Stimulated activated CD4-positive, alpha-beta T cell treated with anti-CD3 and anti-CD28 coated beads, Interleukin-1b, Interleukin-23, amount 100 ng/mL, for 1 hour (primary cell): ENCODE data around the gene MRRF.
"Not testable (repeated sequence)": the region's sequence is repeated elsewhere in the genome, so short reads cannot be mapped to it uniquely, and the experiment has no call there.

Source experiments
- DNase-seq, 2 donors: peaks; one replicate each; pipeline ENCODE4 v3.0.0-alpha.2; 2020; ENCODE audit warnings: low read depth in 2 of 2

Gene MRRF

DNA sequence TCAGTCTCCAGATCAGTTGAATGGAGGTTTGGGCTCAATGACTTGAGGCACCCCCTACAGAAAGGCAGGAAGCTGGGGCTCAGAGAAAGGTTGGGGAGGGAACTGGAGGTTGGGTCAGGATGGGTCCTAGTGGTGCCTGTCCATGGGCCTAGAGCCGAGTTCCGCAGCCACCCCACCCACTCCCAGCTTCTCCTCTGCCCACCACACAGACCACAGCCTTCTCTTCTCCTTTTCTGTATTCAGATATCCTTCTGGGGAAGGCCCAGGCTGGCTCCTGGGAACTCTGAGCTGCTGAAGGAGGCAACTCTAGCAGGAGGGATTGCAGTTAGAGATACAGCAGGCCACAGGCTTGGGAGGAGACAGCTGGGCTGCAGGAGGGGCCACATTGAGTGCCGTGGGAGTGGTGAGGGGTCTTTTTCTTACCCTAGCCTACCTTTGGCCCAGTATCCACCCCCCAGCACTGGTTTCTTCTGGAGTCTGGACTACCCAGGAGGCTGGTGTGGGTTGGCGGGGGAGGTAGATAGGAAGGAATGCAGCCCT, 90.7 kb downstream of the MRRF start:
- no peak for DNase-seq

DNA sequence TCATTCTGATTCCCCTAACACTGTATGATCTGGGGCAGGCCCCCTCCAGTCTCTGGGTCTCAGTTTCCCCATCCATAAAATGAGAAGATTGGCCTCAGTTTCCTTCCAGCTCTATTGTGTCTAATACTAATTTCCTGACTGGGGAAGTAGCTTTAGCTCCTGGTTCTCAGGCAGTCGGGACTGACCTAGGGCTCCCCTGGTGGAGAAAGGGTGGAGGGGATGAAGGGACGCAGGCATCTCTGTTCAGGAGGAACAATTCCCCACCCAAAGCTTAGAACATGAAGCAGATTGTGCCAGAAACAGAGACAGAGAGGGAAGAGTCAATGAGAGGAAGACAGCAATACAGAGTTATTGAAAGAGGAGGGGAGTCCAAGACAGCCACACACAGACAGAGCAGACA, 91.9 kb downstream of the MRRF start:
- DNase-seq, result no peak

DNA sequence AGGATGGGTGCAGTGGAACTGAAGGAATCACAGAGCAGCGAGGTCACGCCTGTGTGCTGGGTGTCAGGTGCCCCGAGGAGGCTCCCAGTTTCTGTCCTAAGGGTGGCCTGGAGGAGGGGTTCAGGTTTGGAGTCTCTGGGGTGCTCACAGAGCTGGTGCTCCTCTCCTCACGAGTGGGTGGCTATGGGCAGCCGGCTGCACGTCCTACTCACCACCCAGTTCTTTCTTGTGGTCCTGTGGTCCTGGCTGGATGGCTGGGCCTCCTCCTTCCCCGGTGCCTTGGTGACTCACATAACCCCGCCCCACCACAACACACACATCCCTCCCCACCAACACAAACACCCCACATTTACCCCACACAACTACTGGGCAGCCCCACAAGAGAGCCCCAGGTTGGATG, 96.2 kb downstream of the MRRF start:
- no peak for DNase-seq

DNA sequence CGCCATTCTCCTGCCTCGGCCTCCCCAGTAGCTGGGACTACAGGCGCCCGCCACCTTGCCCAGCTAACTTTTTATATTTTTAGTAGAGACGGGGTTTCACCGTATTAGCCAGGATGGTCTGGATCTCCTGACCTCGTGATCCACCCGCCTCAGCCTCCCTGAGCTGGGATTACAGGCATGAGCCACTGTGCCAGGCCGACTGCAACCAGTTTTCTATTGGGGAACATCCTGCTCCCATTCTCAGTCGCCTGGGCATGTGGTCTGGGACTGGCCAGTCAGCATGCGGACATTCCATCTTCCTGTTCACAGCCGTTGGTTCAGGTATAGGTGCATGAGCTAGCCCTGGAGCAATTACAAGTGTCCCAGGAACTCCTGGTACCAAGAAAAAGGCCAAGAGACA, 98.4 kb downstream of the MRRF start:
- DNase-seq, result not testable (repeated sequence)

DNA sequence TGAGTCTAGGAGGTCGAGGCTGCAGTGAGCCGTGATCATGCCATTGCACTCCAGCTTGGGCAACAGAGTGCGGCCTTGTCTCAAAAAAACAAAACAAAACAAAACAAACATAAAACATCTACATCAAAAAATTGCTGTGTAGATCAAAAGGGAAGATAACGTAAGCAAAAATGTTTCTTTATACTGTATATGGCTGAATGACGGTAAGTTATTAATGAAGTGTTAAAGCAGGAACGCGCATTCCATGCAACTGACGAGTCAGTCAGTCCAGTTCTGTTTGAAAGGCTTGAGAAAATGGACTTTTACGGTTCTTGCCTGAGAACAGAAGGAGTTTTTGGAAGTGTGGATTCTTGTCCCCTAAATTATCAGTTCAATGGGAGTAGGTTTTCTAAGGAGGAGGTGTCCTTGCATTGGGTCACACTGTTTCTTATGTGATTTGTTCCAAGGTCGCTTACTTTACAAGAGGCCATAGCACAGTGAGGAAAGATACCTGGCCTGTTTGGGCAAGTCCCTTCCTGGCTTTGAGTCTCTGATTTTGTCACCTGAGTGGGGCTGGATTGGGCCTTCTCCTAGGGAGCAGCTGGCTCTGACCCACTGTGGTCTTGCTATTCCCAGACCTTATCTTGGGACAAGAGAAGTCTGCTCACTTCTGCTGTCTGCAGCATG, 99.6 kb downstream of the MRRF start:
- no peak for DNase-seq

DNA sequence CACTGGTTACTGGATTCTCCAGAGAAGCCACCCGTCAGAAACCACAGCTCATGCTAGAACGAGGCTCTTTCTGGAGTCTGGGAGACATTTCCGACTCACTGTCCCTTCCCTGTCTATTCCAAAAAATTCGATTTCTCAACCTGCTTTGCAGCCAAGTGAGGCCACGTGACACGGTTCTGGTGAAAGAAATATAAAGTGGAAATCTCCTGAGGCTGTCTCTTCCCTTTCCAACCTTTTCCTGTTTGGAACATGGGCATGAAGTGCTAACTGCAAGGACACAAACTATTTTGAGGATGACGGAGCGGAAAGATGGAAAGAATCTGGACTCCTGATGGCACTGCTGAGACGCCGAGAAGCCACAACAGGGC, 100.1 kb downstream of the MRRF start:
- DNase-seq, result no peak

DNA sequence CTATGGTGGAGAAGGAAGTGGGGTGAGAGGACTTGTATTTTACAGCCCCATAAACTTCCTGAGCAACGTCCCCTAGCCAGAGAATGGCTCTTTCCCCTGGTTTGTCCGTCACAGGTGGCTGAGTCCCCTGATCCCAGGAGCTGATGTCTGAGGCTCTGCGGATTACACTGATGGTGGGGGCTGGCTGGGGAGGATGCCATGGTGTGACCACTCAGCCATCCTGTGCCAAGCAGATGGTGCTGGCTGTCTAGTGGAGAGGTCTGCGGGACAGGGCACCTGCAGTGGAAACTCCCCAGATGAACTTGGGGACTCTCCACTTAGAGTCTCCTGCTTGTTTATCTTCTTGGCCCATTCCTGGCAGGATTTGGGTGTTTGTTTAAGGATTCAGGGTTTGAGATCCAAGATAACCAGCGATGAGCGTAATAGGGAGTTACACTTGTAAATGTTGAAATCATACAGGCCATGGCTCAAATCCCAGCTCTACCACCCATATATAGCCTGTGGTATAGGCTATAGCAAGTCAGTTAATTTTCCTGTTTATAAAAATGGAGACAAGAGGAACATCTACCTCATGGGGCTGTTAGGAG, 101.5 kb downstream of the MRRF start:
- no peak for DNase-seq

DNA sequence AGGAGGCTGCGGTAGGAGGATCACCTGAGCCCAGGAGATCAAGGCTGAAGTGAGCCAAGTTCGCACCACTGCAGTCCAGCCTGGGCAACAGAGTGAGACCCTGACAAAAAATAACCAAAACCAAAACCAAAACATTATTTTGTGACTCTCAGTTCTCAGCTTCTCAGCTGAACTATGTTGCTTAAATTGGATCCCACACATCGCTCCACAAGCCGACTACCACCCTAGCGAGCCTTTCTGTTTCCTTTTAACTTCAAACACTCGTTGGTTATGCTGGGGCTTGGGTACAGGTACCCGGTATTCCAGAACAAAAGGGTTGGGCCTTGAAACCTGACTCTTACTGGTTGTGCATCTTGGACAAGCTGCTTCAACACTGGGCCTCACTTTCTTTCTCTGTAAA, 102.4 kb downstream of the MRRF start:
- no peak for DNase-seq

DNA sequence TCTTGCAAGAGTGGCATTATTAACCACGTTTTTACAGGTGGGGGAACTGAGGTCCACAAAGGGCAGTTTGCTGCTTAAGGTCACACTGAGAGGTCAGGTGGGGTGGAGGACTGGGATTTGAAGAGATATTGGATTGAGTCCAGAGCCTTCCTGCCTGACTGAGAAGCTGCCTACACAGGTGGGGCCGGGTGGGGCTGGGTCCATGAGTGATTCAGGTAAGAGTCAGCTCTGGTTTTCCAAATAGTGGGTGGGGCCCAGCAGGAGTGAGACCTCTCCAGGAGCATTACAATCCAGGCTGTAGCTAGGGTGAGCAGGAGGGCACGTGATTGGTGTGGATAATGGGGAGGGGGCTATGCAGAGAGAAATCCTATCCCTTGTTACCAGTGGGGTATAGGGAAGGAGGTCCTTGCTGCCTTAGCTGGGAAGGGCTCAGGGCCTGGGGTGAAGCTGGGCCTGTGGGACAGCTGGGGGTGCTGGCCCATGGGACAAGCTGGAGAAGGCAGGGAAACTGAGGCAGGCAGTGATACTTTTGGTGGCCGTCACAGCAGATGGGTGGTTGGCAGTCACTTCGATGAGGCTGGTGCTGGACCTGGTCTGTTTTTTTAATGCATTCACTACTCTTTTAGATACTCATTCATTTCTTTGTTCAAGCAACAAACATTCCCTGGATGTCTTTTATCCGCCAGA, 103.2 kb downstream of the MRRF start:
- no peak for DNase-seq

DNA sequence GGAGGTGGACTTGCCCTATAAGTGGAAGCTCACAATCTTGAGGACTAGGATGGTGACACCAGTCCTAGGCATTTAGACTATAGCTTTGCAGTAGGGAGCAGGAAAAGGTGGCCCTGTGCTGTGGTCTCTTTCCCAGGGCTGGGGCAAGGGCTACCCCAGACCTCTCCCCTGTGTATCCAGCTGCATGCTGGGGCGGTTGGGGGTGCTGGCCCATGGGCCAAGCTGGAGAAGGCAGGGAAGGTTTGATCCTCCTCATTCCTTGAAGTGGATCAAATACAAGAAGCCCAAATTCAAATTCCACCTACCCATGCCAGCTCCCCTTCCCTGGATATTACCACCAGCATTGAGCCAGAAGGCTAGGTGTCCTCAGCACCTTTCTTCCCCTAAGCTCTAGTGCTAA, 104.0 kb downstream of the MRRF start:
- no peak for DNase-seq

DNA sequence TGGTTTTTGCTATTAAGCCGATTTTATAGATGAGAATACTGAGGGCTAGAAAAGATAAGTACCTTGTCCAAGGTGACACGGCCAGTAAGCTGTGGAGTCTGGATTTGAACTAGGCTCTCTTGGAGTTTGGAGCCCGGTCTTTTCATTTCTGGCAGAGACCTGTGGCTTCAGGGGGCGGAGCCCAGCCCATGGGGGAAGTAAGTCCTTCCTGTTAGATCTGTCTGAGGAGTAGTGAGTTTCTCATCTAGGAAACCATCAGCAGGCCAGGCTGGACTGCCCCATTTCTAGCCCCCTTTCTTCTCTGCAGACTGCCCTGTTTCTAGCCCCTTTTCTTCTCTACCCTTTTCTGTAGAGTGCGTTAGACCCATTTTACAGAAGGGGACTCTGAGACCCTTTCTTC, 105.6 kb downstream of the MRRF start:
- DNase-seq, result no peak

DNA sequence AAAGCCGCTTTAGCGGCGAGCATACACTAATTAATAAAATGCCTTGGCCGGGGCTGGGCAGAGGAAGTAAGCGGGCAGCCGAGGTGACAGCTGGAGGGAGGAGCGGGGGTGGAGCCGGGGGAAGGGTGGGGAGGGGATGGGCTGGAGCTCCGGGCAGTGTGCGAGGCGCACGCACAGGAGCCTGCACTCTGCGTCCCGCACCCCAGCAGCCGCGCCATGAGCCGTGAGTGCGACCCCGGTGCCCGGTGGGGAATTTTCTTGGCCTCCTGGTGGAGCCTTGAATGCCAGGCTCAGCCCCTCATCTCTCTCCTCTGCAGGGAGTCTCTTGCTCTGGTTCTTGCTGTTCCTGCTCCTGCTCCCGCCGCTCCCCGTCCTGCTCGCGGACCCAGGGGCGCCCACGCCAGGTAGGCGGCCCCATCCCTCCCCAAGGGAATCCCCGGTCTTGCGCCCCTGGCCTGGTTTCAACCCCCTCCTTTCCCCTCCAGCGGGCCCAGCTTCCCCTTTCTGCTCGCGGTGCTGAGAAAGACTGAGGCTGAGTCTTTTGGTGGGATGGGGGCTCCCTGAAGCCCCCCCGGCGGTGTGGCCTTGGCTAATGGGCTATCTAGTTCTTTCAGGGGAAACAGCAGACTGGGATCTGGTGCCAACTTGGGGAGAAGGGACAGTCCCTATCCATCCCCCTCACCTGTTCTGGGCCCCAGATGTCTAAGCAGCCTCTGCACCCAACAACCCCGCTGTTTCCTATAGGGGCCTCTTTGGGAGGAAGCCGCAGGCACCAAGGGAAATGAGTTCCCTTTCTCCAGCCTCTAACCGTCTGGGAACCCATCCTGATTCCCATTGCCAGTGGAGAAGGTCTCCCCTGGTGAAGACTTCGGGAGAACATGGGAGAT, 106.4 kb downstream of the MRRF start, which contains the start of gene PTGS1:
Gene PTGS1, plus strand, starts transcription at position 156 of the 887 bp plus-strand sequence. Its CDS starts 61 bp downstream, at position 217.
- no peak for DNase-seq

DNA sequence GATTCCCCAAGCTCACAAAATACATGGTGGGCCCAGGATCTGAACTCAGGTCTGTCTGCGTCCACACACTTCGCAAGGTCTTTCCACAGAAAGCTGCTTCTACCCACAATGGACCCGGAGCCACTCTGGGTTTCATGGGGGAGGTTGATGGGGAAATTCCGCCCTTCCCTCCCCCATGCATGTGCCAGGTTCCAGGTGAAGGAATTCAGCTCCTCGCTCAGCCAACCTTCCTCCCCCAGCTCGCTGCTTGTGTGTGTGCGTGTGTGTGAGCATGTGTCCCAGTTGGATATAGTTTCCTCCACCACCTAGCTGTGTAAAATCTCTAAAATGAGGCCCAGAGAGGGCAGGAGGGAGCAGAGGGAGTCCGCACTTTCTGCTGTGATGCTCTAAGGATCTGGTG, 107.2 kb downstream of the MRRF start:
- no peak for DNase-seq

DNA sequence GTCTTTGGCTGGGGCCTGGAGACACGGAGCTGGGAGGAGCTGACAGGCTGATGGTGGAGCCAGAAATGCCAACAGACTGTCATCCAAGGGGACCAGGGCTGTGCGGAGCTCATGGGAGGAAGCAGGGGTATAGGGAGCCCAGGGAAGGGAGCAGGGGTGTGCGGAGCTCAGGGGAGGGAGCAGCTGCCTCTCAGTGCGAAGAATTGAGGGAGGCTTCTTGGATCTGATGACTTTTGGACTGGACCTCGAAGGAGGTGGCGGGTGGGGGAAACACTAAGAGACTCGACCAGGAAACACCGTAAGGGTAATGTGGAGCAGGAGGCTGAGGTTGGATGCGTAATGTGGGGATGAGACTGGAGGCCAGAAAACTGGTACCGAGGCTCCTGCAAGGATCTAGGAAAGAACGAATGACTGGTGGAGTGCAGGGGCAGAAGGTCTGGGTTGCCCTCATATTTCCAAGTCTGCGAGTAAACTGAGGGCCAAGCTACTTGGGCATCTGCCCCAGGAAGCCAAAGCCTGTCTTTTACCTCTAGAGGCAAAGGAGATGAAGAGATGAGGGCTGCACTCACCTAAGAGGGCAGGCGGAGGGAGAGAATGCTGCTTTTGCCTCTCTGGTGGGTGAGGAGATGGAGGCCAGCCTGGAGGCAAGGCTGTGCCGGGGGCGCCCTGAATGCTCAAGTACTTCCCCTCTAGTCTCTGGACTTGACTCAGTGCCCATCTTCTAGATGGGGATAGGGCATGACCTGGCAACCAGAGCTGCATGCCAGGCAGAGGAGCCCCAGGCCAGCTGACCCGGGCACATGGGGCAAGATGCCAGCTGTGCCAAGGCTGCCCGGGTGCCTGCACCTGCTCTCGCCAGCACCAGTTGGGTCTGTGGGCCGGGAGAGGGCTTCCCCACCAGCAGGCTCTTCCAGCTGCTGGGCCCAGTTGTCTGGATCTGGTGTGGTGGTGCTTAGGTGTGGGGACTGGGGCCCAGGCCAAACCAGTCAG, 108.5 kb downstream of the MRRF start:
- DNase-seq, result no peak

DNA sequence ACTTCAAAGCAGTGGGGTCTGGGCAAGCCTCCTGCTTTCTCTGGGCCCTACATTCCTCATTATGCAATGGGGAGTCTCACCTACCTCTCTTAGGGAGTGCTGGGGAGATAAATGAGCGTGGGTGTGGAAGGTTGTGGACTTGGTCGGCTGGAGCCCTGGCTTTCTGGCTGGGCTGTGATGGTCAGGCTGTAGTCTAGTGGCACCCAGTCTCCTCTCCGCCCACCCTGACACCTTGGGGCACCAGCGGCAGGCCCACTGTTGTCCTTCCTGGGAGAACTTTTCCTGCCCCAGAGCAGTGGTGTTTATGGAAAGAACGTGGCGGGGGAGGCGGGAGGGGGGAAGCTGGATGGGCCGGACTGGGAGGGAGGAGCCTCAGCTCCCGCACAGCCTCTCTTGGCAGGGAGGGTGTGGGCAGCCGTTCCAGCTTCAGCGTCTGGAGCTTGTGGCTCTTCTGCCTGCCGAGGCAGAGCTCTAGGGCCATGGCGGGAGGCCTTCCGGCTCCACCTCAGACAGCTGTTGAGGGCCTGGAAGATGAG, 110.3 kb downstream of the MRRF start:
- no peak for DNase-seq

DNA sequence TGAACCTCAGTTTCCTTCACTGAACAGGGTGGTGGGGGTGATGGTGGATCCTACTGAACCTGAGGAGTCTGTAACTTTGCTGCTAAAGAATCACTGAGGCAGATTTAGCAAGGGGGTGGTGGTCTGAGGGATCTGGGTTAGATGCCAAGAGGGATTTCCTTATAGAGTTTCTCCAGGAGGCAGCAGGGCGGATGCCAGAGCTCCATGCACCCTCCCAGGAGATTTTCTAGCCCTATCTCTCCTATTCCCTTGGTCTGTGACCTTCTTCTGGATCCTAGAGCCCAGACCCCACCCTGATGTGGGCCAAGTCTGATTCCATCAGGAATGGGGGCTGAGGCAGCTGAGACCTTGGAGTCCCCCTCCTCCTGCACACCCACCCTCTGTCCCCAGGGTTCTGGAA, 112.1 kb downstream of the MRRF start:
- no peak for DNase-seq

DNA sequence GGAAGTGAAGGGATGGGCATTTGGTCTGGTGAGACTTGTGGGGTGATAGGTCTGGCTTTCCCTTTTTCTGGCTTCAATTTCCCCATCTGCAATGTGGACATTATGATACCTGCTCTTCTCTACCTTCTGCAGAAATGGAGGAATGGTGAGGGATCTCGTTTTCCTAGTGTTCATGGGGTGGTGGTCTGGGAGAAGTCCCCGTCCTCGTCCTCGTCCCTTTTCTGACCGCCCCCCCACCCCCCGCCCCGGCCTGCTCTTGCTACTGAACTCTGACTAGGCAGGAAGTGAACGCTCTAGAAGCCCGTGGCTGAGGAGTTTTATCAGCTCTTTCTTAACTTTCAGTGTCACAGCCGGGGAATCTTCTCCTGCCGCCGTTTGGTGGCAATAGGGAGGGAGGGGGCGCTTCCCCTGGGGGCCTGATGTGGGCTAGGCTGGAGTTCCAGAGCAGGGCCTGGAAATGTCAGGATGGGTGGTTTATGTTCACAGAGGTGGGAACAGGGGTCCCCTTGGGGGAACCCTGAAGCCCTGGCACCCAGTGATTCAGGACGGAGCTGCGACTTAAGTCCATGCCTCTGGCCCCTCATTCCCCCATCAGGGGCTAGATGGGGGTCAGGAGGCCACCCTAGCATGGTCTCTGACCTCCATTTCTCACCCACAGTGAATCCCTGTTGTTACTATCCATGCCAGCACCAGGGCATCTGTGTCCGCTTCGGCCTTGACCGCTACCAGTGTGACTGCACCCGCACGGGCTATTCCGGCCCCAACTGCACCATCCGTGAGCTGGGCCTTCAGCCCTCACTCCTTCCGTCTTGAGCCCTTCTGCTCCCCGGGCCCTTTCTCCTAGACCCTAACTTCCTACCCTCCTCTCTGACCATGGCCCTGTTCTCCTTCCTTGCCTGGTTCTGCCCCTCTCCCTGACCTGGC, 112.8 kb downstream of the MRRF start:
- DNase-seq, result no peak

DNA sequence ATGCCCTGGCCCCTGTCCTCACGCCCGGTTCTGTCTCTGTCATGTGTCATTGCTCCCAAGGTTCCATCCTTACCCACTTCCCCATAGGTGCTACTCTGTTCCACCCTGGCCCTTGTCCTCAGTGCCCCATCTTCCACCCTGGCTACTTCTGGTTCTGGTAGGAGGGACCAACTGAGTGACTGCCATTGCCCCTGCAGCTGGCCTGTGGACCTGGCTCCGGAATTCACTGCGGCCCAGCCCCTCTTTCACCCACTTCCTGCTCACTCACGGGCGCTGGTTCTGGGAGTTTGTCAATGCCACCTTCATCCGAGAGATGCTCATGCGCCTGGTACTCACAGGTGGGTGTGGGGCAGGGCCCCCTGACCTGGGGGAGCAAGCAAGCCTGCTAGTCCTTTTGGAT, 113.6 kb downstream of the MRRF start:
- no peak for DNase-seq

DNA sequence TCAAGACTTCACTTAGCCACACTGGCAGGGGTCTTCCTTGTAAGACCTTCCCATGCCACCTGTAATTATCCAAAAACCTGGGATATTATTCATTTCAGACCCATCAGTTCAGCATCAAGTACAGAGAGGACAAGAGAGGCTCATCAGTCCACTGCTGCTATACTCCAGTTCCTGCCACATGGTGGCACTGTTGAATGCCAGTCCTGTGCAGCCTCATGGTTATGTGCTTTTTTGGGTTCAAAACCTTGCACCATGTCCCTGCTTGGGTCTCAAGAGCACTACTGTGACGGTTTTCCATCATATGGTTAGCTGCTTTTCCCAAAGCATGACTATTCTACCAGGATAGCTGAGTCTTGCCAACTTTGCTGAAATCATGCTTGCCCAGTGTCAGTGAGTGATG, 114.7 kb downstream of the MRRF start:
- DNase-seq, result no peak
